Limb (tissue), 2 donors: ENCODE results near the gene MAPK8IP1.

Source experiments
- DNase-seq, 2 donors: peaks; one replicate each; pipeline ENCODE4 v3.0.0-alpha.2; 2016; ENCODE audit errors: extremely low spot score in 2 of 2

MAPK8IP1 gene

GRCh38 chr11:45859661-45860140 lies 25.8 kb upstream of the MAPK8IP1 start:
- DNase-seq = peak; percentile 80 to 88

DNA sequence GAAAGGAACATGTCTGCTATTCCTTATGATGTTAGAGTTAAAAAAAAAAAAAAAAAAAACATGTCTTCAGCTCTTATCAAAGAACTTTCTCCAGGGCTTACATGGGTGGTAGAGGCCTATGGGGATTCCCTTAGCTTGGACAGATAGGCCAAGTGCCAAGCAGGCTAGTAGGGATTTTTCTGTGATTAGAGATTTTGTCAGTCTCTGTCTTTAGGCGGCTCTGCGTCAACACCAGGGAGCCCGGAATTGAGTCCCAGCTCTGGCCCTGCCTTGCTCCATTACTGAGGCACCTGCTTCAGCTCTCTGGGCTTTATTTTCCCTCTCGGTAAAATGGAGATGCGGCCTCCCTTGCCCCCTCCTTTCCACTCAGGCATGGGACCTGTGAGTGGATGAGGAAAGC lies 25.1 kb upstream of the MAPK8IP1 start:
- no peak for DNase-seq

DNA sequence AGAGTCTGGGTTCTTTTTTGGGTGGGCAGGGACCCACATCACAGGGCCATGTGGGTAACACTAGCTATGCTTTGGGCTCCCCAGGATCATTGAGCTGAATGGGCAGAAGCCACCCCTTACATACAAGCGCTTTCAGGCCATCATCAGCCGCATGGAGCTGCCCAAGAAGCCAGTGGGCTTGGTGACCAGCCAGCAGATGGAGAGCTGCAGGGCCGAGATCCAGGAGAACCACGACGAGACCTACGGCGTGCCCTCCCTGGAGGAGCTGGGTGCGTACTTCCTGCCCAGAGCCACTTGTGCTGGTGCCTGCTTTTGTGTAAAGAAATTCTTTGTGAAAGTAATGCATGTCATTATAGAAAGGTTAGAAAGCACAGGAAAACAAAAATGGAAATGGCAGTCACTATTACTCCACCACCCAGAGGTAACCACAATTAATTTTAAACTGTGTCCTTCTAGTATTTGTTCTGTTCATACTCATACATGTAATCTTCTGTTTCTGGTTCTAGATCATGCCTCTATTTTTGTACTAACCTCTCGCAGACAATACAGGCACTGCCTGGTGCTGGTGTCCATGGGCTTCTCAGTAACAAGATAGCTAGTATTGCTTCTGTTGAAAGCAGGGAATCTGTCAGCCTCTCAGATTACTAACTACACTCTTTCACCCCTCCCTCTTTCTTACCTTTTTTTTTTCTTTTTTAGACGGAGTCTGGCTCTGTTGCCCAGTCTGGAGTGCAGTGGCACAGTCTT lies 24.5 kb upstream of the MAPK8IP1 start:
- no peak for DNase-seq

- DNase-seq = no peak
These were observed 21.4 kb upstream of the MAPK8IP1 start for GRCh38 chr11:45864041-45864440.

- no peak for DNase-seq
These were observed 15.9 kb upstream of the MAPK8IP1 start for GRCh38 chr11:45869551-45869950.

DNA sequence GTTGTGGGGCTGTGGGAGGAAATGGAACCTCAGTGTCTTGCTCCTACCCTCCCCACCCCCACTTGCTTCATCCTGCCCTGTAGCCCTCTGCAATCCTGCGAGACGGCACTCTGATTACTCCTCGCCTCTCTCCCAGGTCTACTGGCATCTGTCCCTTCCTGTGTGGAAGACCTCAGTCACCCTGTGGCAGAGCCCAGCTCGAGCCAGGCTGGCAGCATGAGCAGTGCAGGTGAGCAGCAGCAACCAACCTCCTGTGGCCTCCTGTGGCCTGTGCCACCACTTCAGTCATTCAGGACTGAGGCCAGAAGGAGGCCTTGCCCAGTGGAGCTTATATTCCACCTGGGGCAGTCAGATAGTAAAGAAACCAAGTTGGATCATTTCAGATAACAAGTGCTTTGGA lies 14.7 kb upstream of the MAPK8IP1 start:
- DNase-seq = no peak

DNA sequence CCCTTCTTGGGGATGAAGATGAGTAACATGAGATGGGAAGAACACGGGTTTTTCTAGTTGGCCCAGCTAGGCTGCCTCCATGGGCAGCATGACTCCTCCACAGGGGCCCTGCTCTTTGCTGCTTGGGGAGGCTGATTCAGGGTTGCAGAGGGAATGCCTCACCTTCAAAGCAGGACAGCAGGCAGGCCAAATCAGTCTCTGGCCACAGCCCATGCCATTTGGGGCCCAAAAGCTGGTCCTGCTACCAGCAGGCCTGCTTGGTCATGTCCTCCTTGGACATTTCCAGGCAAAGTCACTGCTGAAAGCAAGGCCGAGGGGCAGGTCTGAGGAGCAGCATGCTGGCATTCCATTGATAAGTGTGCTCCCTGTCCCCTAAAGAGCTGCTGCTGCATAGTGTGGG lies 13.8 kb upstream of the MAPK8IP1 start:
- DNase-seq = no peak

DNA sequence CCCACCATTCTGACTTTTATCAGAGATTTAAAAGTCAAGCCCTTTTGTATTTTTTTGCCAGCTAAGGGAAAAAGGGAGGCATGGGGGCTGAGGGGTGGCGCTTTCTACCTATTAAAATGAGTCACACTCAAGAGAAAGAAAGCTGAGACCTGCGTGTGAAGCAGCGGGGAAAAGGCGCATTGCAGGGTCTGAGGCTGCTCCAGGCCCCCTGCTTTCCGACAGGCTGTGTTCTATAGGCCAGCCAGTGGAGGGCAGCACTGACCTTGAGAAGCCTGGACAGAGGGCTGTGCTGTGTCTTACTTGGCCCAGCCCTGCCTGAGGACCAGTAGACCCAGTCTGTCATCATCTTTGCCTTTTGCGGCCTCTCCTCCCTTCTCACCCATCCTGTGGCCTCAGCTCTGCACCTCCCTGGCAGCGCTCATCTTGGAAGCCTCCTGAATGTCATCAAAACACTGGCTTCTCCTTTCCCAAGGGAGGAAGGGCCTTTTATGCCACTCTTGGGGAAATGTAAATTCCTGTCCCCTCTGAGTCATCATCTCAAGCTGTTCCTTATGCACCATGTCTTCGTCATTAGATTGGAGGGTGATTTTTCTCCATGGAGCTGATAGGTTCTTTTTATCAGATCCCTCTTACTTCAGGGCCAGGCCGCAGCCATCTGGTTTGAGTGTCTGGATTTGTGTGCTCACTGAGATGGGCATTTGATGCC lies 12.6 kb upstream of the MAPK8IP1 start:
- peak in 1 of 2 donors; percentile 71 for DNase-seq

- DNase-seq = no peak
These were observed 9.1 kb upstream of the MAPK8IP1 start for GRCh38 chr11:45876401-45876800.

DNA sequence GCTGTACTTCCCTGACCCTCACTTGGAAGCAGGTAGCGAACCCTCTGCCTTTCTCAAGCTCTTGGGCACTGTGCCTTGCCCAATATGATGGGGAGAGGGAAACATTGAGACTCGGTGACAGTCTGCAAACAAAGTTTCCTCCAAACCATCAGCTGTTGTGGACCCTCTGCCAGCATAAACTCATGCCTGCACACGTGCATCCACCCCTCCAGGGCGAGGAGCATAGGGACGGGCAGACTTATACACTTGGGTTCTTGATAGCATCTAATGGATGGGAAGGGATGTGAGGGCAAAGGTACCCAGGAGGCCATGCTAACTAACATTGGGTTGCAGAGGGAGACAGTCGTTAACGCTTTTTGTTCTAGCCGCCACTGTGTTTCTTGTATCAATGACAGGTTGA lies 8.2 kb upstream of the MAPK8IP1 start:
- DNase-seq = no peak

GRCh38 chr11:45877845-45878244 lies 7.6 kb upstream of the MAPK8IP1 start:
- no peak for DNase-seq

- DNase-seq = no peak
These were observed 5.4 kb upstream of the MAPK8IP1 start for GRCh38 chr11:45879803-45880686.

DNA sequence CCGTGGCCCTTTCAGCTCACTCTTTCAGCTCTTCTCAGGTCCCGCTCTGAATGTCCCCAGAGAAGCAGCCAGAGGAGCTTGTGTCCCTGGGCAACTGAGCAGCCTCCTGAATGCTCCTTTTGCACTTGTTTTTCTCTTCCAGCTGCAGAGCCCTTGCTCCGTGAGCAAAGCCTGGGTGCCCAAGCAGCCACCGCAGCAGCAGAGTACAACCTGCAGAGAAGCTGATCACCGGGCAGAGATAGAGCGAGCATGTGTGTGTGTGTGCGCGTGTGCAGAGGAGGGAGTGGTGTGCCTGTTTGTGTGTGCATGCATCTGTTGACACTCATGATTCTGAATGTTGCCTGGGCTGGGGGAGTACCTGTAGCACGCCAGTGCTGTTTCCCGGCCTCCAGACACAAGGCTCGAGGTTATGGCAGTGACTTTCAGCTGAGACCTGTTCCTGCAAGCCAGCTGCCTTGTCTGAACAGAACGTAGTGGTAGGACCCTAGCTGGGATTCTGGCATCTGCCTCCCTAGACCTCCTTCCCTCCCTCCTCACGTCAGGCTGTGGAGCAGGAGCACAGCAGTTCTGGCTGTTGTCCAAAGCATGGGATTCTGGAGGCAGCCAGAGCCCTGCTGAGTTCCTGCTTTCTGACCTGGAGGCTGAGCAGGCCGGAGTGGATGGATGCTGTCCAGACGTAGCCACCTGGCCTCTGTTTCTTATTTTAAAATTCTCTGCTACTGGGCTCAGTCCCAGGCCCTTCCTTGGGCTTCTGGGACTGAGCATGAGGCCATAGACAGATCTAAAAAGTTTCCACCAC lies 4.5 kb upstream of the MAPK8IP1 start:
- DNase-seq = no peak

- DNase-seq = no peak
These were observed 3.6 kb upstream of the MAPK8IP1 start for GRCh38 chr11:45881708-45882368.

DNA sequence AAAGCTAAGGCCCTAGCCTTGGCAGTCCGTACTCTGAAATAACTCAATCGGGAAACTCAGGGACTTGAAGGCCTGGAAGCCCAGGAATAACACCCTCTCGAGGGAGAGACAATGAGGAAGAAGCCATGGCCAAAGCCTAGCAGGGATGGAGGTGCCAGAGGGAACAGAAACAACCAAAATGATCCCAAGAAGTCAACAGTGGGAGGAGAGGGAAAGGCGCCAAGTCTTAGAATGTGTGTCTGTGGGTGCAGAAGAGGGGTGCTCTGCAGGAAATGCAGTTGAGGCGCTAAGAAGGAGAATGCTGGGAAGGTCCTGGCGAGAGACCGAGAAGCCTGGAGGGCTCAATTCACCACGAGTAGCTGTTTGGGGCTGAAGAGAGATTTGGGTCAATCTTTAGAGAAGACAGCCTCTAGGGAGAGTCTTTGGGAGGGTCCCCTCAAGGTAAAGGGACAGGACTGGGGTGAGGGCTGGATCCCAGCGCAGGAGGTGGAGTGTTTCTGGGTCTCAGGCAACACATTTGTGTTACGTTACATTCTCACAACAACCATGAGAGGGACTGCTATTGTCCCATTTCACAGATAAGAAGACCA lies 760 bp upstream of the MAPK8IP1 start:
- DNase-seq = no peak

GRCh38 chr11:45885921-45886721 lies 670 bp downstream of the MAPK8IP1 start:
- no peak for DNase-seq

GRCh38 chr11:45886816-45887520 lies 1.5 kb downstream of the MAPK8IP1 start:
- no peak for DNase-seq

- no peak for DNase-seq
These were observed 2.1 kb downstream of the MAPK8IP1 start for GRCh38 chr11:45887587-45887986.

- DNase-seq = no peak
These were observed 4.1 kb downstream of the MAPK8IP1 start for GRCh38 chr11:45889555-45889954.
